ENCODE results near the gene KRT7.

- TF ChIP-seq CTCF (IDR thresholded peaks at IDR 0.05; ENCODE audit: low read depth, low read length) (no peak), EZH2phosphoT487 (IDR thresholded peaks at IDR 0.05; ENCODE audit: low read depth) (no peak)
Observed at GRCh38 chr12:52285172-52285745, 52.2 kb downstream of the KRT7 start.

All from OCI-LY3 (cell line).